Progenitor cell of endocrine pancreas (in vitro differentiated cells): ENCODE measurements around the gene DHX16. TPM values are rescaled to one million over a fixed set of nuclear protein-coding genes. Genes with fewer than 3 reads are reported as not detected.
"Not testable (repeated sequence)": the region's sequence is repeated elsewhere in the genome, so short reads cannot be mapped to it uniquely, and the experiment has no call there.

ENCODE experiments used
- DNase-seq: peaks from one replicate; pipeline ENCODE4 v3.0.0; 2021; ENCODE audit warnings: low spot score; ENCODE audit not compliant: unreplicated experiment
- H3K27ac Mint-ChIP-seq: 2 replicates; pipeline ENCODE4 v1.8.0; 2021; ENCODE audit warnings: mild to moderate bottlenecking, moderate library complexity, mixed read lengths
- H3K27me3 Mint-ChIP-seq: 2 replicates; pipeline ENCODE4 v1.8.0; 2021; ENCODE audit warnings: mixed read lengths
- H3K36me3 Mint-ChIP-seq: 2 replicates; pipeline ENCODE4 v1.8.0; 2022; ENCODE audit warnings: mixed read lengths; ENCODE audit not compliant: insufficient read depth
- H3K4me1 Mint-ChIP-seq: 2 replicates; pipeline ENCODE4 v1.8.0; 2021; ENCODE audit warnings: low read depth, mixed read lengths
- H3K4me3 Mint-ChIP-seq: 2 replicates; pipeline ENCODE4 v1.8.0; 2021; ENCODE audit warnings: low read depth, mild to moderate bottlenecking, moderate library complexity, mixed read lengths
- H3K9me3 Mint-ChIP-seq: 2 replicates; pipeline ENCODE4 v1.8.0; 2021; ENCODE audit warnings: low read depth, mixed read lengths
- CTCF ChIP-seq: fragments of 200-600 bp; sonication (generic); IDR thresholded peaks from one replicate; pipeline ENCODE4 v1.5.0; 2021; ENCODE audit warnings: antibody characterized with exemption, mild to moderate bottlenecking; ENCODE audit not compliant: unreplicated experiment
- total RNA-seq: library from RNA; stranded (reverse); gene quantifications from 2 replicates; pipeline ENCODE4 v1.2.1, GENCODE V29; 2021

Gene DHX16
- total RNA-seq, 1 donor from 2014 or later, result 31.0 TPM

- no peak overlapping the region for H3K4me3 Mint-ChIP-seq
- peaks cover 6% of the 10 kb centered on the region for H3K36me3 Mint-ChIP-seq
- DNase-seq, result no peak
- peaks cover 32% of the 10 kb centered on the region for H3K4me1 Mint-ChIP-seq
- no peak for TF ChIP-seq CTCF
- no peaks in the 10 kb centered on the region for H3K9me3 Mint-ChIP-seq
- no peaks in the 10 kb centered on the region for H3K27me3 Mint-ChIP-seq
- H3K27ac Mint-ChIP-seq, result no peak overlapping the region
Observed at GRCh38 chr6:30681766-30682142, 8.9 kb upstream of the DHX16 start.

GRCh38 chr6:30679765-30680535 is 7.1 kb upstream of the DHX16 start:
- TF ChIP-seq CTCF, result no peak
- H3K27ac Mint-ChIP-seq, result no peak overlapping the region
- H3K4me3 Mint-ChIP-seq, result no peak overlapping the region
- peaks cover 12% of the 10 kb centered on the region for H3K36me3 Mint-ChIP-seq
- no peak for DNase-seq
- peaks cover 21% of the 10 kb centered on the region for H3K4me1 Mint-ChIP-seq
- no peaks in the 10 kb centered on the region for H3K9me3 Mint-ChIP-seq
- H3K27me3 Mint-ChIP-seq, result no peaks in the 10 kb centered on the region

GRCh38 chr6:30678964-30679726 is 6.3 kb upstream of the DHX16 start:
- H3K9me3 Mint-ChIP-seq, result no peaks in the 10 kb centered on the region
- no peak overlapping the region for H3K27ac Mint-ChIP-seq
- peak; percentile 95 for TF ChIP-seq CTCF
- peaks cover 12% of the 10 kb centered on the region for H3K36me3 Mint-ChIP-seq
- DNase-seq, result peak; percentile 84
- H3K4me3 Mint-ChIP-seq, result no peak overlapping the region
- H3K4me1 Mint-ChIP-seq, result peaks cover 18% of the 10 kb centered on the region
- H3K27me3 Mint-ChIP-seq, result no peaks in the 10 kb centered on the region

GRCh38 chr6:30676660-30677285 is 4.0 kb upstream of the DHX16 start:
- no peak overlapping the region for H3K4me3 Mint-ChIP-seq
- no peak overlapping the region for H3K27ac Mint-ChIP-seq
- no peak for DNase-seq
- peaks cover 2% of the 10 kb centered on the region for H3K4me1 Mint-ChIP-seq
- H3K9me3 Mint-ChIP-seq, result no peaks in the 10 kb centered on the region
- peaks cover 11% of the 10 kb centered on the region for H3K36me3 Mint-ChIP-seq
- H3K27me3 Mint-ChIP-seq, result no peaks in the 10 kb centered on the region
- no peak for TF ChIP-seq CTCF

GRCh38 chr6:30670760-30671527 is 1.9 kb downstream of the DHX16 start:
- Mint-ChIP-seq H3K4me1 (peaks cover 6% of the 10 kb centered on the region), H3K4me3 (peak overlapping the region; percentile 89), H3K27me3 (no peaks in the 10 kb centered on the region), H3K27ac (peak overlapping the region; percentile 84), H3K36me3 (peaks cover 9% of the 10 kb centered on the region), H3K9me3 (no peaks in the 10 kb centered on the region)
- DNase-seq, result no peak
- peak; percentile 31 for TF ChIP-seq CTCF

GRCh38 chr6:30666300-30666699 is 6.5 kb downstream of the DHX16 start:
- H3K27ac Mint-ChIP-seq, H3K27me3 Mint-ChIP-seq, DNase-seq, H3K9me3 Mint-ChIP-seq, H3K4me1 Mint-ChIP-seq, H3K4me3 Mint-ChIP-seq: not testable (repeated sequence)
- peaks cover 18% of the 10 kb centered on the region for H3K36me3 Mint-ChIP-seq
